HepG2 (cell line): ENCODE measurements around the gene EDAR. TPM values are rescaled to one million over a fixed set of nuclear protein-coding genes. Genes with fewer than 3 reads are reported as not detected.

Experiments
- ATAC-seq: fragments of 200-7000 bp; cut with Tn5 transposase; 3 replicates; pipeline ENCODE4 v1.9.1; 2020; ENCODE audit warnings: mild to moderate bottlenecking, moderate library complexity
- BruUV-seq: library from RNA; stranded (reverse); fragments of 400-500 nt; replicated peaks from 2 replicates; lab custom pipeline; 2021; lab: Mats Ljungman, UMichigan
- CTCF ChIA-PET: fragments of 300-600 bp; formaldehyde crosslinking; extraction: SDS; loops from one replicate; lab custom pipeline; 2021; ENCODE audit warnings: low total read pairs, inconsistent platforms, low intra/inter-chr PET ratio; lab: Yijun Ruan, JAX
- POLR2A ChIA-PET: fragments of 350-600 bp; sonication (Branson Sonifier 250); formaldehyde crosslinking; loops from one replicate; lab custom pipeline; 2020; ENCODE audit warnings: antibody characterized with exemption, inconsistent platforms; lab: Yijun Ruan, JAX
- DNase-seq: peaks from one replicate; pipeline ENCODE4 v3.0.0-alpha.2; 2015; ENCODE audit warnings: low spot score
- FAIRE-seq: peaks from 3 replicates; lab custom pipeline; 2011; peaks lifted over from hg19 to GRCh38; lab: Jason Lieb, UNC
- H2AFZ ChIP-seq: one replicate; pipeline ENCODE4 v1.6.1; 2011; ENCODE audit warnings: low read length, inconsistent platforms
- H3K27ac ChIP-seq: fragments of 300-600 bp; 3 replicates; pipeline ENCODE4 v1.8.0; 2011; ENCODE audit warnings: mixed run types, mild to moderate bottlenecking, mixed read lengths, low read length, inconsistent platforms; ENCODE audit not compliant: insufficient read depth; ENCODE audit errors: extremely low read length
- H3K27me3 ChIP-seq, 2 experiments: fragments of 200-600 bp in 1 of 2; 2 replicates in 1 of 2; 3 replicates in 1 of 2; pipeline versions ENCODE4 v1.6.0 to v1.8.0; 2011; ENCODE audit warnings: low read length in 2 of 2, mild to moderate bottlenecking in 2 of 2, moderate library complexity in 2 of 2, inconsistent platforms in 1 of 2; ENCODE audit not compliant: insufficient read depth in 2 of 2, control insufficient read depth in 1 of 2
- H3K36me3 ChIP-seq, 2 experiments: fragments of 200-600 bp in 1 of 2; replicated peaks in 1 of 2; 2 replicates in 1 of 2; 3 replicates in 1 of 2; pipeline versions ENCODE4 v1.5.1 to v1.8.0; 2011; ENCODE audit warnings: low read length in 2 of 2, inconsistent platforms in 1 of 2; ENCODE audit not compliant: insufficient read depth in 2 of 2, control insufficient read depth in 1 of 2
- H3K4me1 ChIP-seq: 2 replicates; pipeline ENCODE4 v1.5.1; 2012; ENCODE audit warnings: low read length, inconsistent platforms; ENCODE audit not compliant: insufficient read depth
- H3K4me2 ChIP-seq: 2 replicates; pipeline ENCODE4 v1.6.0; 2011; ENCODE audit warnings: low read depth, low read length, inconsistent platforms
- H3K4me3 ChIP-seq, 3 experiments: fragments of 200-600 bp in 1 of 3; sonication (generic), shearing (Covaris generic) in 1 of 3; replicated peaks in 1 of 3; 2 replicates each; pipeline ENCODE4 v1.5.1; 2011 to 2016; ENCODE audit warnings: low read length in 3 of 3, inconsistent platforms in 2 of 3, low read depth in 2 of 3, mild to moderate bottlenecking in 2 of 3, control low read depth in 1 of 3, mixed read lengths in 1 of 3; ENCODE audit not compliant: insufficient read depth in 1 of 3
- H3K79me2 ChIP-seq: one replicate; pipeline ENCODE4 v1.6.1; 2011; ENCODE audit warnings: low read length, inconsistent platforms; ENCODE audit not compliant: insufficient read depth
- H3K9ac ChIP-seq: 2 replicates; pipeline ENCODE4 v1.6.0; 2011; ENCODE audit warnings: mild to moderate bottlenecking, low read depth, low read length, inconsistent platforms; ENCODE audit not compliant: insufficient read depth
- H3K9me3 ChIP-seq: 2 replicates; pipeline ENCODE4 v1.5.1; 2012; ENCODE audit warnings: mild to moderate bottlenecking, low read length
- H4K20me1 ChIP-seq: 2 replicates; pipeline ENCODE4 v1.6.0; 2011; ENCODE audit warnings: inconsistent platforms, mild to moderate bottlenecking, low read length, moderate library complexity; ENCODE audit not compliant: insufficient read depth
- ASH2L ChIP-seq: fragments of 300-600, 200-600 bp; sonication (generic); IDR thresholded peaks from 2 replicates; pipeline ENCODE4 v1.7.0; 2017; ENCODE audit warnings: low read depth, mild to moderate bottlenecking, moderate library complexity, mixed read lengths, low read length; ENCODE audit not compliant: insufficient read length
- ATAD3A ChIP-seq: sonication (generic); formaldehyde crosslinking; IDR thresholded peaks from 2 replicates; pipeline ENCODE4 v1.4.0; 2020; ENCODE audit warnings: missing genetic modification reagents
- GMEB2 ChIP-seq: IDR thresholded peaks from 2 replicates; pipeline ENCODE4 v1.6.1; 2016; ENCODE audit warnings: missing biosample characterization, missing genetic modification reagents, low read depth
- HNF4G ChIP-seq, 2 experiments: sonication (generic) in 1 of 2; formaldehyde crosslinking in 1 of 2; IDR thresholded peaks; 2 replicates each; pipeline versions ENCODE4 v1.4.0 to v1.6.1; 2011 to 2020; ENCODE audit warnings: borderline replicate concordance in 2 of 2, low read depth in 2 of 2, mild to moderate bottlenecking in 2 of 2, low read length in 1 of 2, missing genetic modification reagents in 1 of 2, moderate library complexity in 1 of 2
- MAFK ChIP-seq, 2 experiments: IDR thresholded peaks in 1 of 2; conservative IDR thresholded peaks in 1 of 2; 2 replicates each; pipeline ENCODE4 v1.6.1; 2011; ENCODE audit warnings: improper control_type of control experiment in 2 of 2, low read length in 2 of 2
- RORA ChIP-seq: sonication (generic); formaldehyde crosslinking; IDR thresholded peaks from 2 replicates; pipeline ENCODE4 v1.5.0; 2020; ENCODE audit warnings: mild to moderate bottlenecking, missing genetic modification reagents, moderate library complexity
- XBP1 ChIP-seq: sonication (generic); formaldehyde crosslinking; IDR thresholded peaks from 2 replicates; pipeline ENCODE4 v1.5.0; 2020; ENCODE audit warnings: missing genetic modification reagents
- ZNF274 ChIP-seq: sonication (generic); formaldehyde crosslinking; IDR thresholded peaks from 2 replicates; pipeline ENCODE4 v1.5.1; 2020; ENCODE audit warnings: mild to moderate bottlenecking, missing genetic modification reagents
- ZNF296 ChIP-seq: sonication (generic); formaldehyde crosslinking; conservative IDR thresholded peaks from 2 replicates; pipeline ENCODE4 v1.5.0; 2020; ENCODE audit warnings: mild to moderate bottlenecking, missing genetic modification reagents
- WGBS: methylation state at CpG from one replicate; pipeline ENCODE4 v1.1.6; 2017; ENCODE audit warnings: low lambda C conversion rate; 5-methylcytosine and 5-hydroxymethylcytosine counted together
- in situ Hi-C: cut with HindIII; loops from 2 replicates; pipeline ENCODE4 v1.10.0; 2017; ENCODE audit warnings: low pct_unique_long_range_greater_than_20kb; ENCODE audit not compliant: extremely low pct_ligation_motif_present
- intact Hi-C: fragments of 100-400 bp; cut with micrococcal nuclease; formaldehyde crosslinking; loops from one replicate; pipeline ENCODE4 v1.10.0; 2022; ENCODE audit not compliant: unreplicated experiment
- polyA plus RNA-seq, 8 experiments: library from polyadenylated mRNA; depleted of rRNA in 3 of 8; stranded (reverse) in 7 of 8; unstranded in 1 of 8; fragments of >200 nt; fragmentation: Illumina TruSeq in 4 of 8; extraction: Trizol in 4 of 8; gene quantifications; 2 replicates each; pipeline versions ENCODE4 v1.2.1 to v1.2.3, GENCODE V29; 2011 to 2016; ENCODE audit warnings: low read depth in 4 of 8, missing spikeins in 1 of 8, mixed read lengths in 1 of 8; ENCODE audit not compliant: insufficient read depth in 1 of 8
- total RNA-seq, 5 experiments: library from RNA; depleted of rRNA; stranded (reverse); fragments of >200 nt; fragmentation: Illumina TruSeq; extraction: Trizol; gene quantifications; 2 replicates each; pipeline ENCODE4 v1.2.3, GENCODE V29; 2016; ENCODE audit warnings: low read depth in 1 of 5
- TF ChIP-seq, protein P1 (sequence below): sonication (generic); formaldehyde crosslinking; IDR thresholded peaks from 2 replicates; pipeline ENCODE4 v1.8.1; 2022; ENCODE audit warnings: low read depth, mild to moderate bottlenecking, missing genetic modification reagents

The EDAR gene
- total and polyA plus RNA-seq, 2 of the 13 experiments (the other 11 are each of a cell fraction or from before 2014, with no cell fraction given), result not detected

DNA sequence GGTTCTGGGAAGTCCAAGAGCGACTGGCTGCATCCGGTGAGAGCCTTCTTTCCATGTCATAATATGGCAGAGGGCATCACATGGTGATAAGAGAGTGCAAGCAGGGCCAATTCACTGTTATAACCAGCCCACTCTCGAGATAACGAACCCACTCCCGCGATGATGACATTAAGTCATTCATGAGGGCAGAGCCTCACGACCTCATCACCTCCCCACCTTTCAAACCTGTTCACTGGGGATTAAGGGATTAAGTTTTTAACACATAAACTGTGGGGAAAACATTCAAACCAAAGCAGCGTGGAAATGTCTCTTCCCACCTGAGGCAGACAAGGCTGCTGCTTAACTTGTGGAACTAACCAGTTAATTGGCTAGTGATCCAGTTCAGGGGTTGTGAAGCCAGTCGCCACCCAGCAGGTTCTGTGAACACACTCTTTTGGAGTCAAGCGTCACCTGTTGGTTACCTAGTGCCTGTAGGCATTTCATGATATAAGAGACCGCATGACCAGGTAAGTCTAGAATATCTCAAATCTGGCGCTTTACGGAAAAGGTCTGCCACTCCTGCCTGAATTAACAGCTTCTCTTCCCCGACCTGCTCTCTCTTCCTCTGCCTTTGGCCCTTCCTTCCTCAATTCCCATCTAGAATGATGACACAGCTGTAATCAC is 54.3 kb downstream of the EDAR start:
- no peak for FAIRE-seq
- no peak overlapping the region for H3K4me3 ChIP-seq
- in situ Hi-C loops (no loop called here), intact Hi-C loops (no loop called here)
- H3K79me2 ChIP-seq, result no peaks in the 10 kb centered on the region
- 51% methylated on average over 14 of the region's 14 CpGs for WGBS
- H4K20me1 ChIP-seq, result no peaks in the 10 kb centered on the region
- no peak for ATAC-seq
- H2AFZ ChIP-seq, result no peak overlapping the region
- H3K4me1 ChIP-seq, result no peaks in the 10 kb centered on the region
- H3K36me3 ChIP-seq, result no peaks in the 10 kb centered on the region
- no peak for DNase-seq
- TF ChIP-seq MAFK (conservative IDR thresholded peaks at IDR 0.05 in 1 of 2, IDR thresholded peaks at IDR 0.05 in 1 of 2; ENCODE audit: low read length in 2 of 2) (peak; percentile 24 to 38; a peak in 2 of 4 replicates), ZNF274 (CRISPR knock-in tag) (no peak), ZNF296 (CRISPR knock-in tag) (no peak), HNF4G (IDR thresholded peaks at IDR 0.05; ENCODE audit: borderline replicate concordance, low read depth, low read length) (no peak), HNF4G (CRISPR knock-in tag; IDR thresholded peaks at IDR 0.05; ENCODE audit: borderline replicate concordance, low read depth) (no peak)
- ChIA-PET CTCF (no interaction called here), POLR2A (no interaction called here)
- no peaks in the 10 kb centered on the region for H3K9me3 ChIP-seq
- H3K27me3 ChIP-seq, result peaks cover 2 to 42% of the 10 kb centered on the region in 2 experiments; a peak in 4 of 5 replicates
- H3K4me2 ChIP-seq, result no peak overlapping the region
- no peak overlapping the region for H3K9ac ChIP-seq
- no peak overlapping the region for H3K27ac ChIP-seq
- no TSS peak for BruUV-seq

- no peak for ATAC-seq
- ChIA-PET POLR2A (no interaction called here), CTCF (no interaction called here)
- Histone ChIP-seq H3K9me3 (no peaks in the 10 kb centered on the region), H3K27ac (no peak overlapping the region), H3K9ac (no peak overlapping the region), H2AFZ (no peak overlapping the region), H3K36me3 (no peaks in the 10 kb centered on the region), H3K4me1 (no peaks in the 10 kb centered on the region), H3K27me3 (peaks cover 2 to 46% of the 10 kb centered on the region in 2 experiments; a peak in 4 of 5 replicates), H4K20me1 (no peaks in the 10 kb centered on the region), H3K79me2 (no peaks in the 10 kb centered on the region), H3K4me2 (no peak overlapping the region), H3K4me3 (no peak overlapping the region)
- FAIRE-seq, result no peak
- in situ Hi-C loops, result no loop called here
- BruUV-seq, result no TSS peak
- TF ChIP-seq, protein P1, sequence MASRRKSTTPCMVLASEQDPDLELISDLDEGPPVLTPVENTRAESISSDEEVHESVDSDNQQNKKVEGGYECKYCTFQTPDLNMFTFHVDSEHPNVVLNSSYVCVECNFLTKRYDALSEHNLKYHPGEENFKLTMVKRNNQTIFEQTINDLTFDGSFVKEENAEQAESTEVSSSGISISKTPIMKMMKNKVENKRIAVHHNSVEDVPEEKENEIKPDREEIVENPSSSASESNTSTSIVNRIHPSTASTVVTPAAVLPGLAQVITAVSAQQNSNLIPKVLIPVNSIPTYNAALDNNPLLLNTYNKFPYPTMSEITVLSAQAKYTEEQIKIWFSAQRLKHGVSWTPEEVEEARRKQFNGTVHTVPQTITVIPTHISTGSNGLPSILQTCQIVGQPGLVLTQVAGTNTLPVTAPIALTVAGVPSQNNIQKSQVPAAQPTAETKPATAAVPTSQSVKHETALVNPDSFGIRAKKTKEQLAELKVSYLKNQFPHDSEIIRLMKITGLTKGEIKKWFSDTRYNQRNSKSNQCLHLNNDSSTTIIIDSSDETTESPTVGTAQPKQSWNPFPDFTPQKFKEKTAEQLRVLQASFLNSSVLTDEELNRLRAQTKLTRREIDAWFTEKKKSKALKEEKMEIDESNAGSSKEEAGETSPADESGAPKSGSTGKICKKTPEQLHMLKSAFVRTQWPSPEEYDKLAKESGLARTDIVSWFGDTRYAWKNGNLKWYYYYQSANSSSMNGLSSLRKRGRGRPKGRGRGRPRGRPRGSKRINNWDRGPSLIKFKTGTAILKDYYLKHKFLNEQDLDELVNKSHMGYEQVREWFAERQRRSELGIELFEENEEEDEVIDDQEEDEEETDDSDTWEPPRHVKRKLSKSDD, result no peak
- no peak for TF ChIP-seq RORA (CRISPR knock-in tag)
- no peak for TF ChIP-seq ATAD3A (CRISPR knock-in tag)
- no peak for TF ChIP-seq GMEB2 (CRISPR knock-in tag)
- no peak for TF ChIP-seq XBP1 (CRISPR knock-in tag)
- TF ChIP-seq ASH2L, result no peak
- intact Hi-C loops, result no loop called here
- WGBS, result 33% methylated on average over 6 of the region's 7 CpGs
- no peak for DNase-seq
These were observed 54.9 kb downstream of the EDAR start for GRCh38 chr2:108934151-108934550.
